Measurements from ENCODE around the gene DDX47.
A peak's percentile ranks its signal among the peaks of the same experiment; 100 is the strongest.

DNA sequence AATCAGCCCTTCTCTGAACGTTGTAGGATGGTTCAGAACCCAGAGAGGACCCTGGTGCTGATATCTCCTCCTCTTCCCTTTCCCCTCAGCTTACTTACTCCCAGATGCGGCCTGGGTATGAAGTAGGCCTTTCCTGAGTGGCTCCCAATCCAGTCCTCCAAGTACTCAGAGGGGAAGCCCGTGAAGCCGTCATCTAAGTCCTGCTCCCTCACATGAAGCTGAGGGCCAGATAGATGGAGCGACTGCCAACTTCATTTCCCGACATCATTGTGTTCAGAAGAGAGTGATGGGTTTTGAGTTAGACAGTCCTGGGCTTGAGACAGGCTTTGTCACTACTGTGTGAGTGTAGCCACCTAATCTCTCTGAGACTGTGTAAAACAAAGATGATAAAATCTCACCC is 25.0 kb upstream of the DDX47 start:
- TF ChIP-seq, protein P1, sequence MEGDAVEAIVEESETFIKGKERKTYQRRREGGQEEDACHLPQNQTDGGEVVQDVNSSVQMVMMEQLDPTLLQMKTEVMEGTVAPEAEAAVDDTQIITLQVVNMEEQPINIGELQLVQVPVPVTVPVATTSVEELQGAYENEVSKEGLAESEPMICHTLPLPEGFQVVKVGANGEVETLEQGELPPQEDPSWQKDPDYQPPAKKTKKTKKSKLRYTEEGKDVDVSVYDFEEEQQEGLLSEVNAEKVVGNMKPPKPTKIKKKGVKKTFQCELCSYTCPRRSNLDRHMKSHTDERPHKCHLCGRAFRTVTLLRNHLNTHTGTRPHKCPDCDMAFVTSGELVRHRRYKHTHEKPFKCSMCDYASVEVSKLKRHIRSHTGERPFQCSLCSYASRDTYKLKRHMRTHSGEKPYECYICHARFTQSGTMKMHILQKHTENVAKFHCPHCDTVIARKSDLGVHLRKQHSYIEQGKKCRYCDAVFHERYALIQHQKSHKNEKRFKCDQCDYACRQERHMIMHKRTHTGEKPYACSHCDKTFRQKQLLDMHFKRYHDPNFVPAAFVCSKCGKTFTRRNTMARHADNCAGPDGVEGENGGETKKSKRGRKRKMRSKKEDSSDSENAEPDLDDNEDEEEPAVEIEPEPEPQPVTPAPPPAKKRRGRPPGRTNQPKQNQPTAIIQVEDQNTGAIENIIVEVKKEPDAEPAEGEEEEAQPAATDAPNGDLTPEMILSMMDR (IDR thresholded peaks at IDR 0.05), result no peak
- TF ChIP-seq POLR2A (IDR thresholded peaks at IDR 0.05), result no peak
- TF ChIP-seq POLR2AphosphoS5 (IDR thresholded peaks at IDR 0.05), result peak in 1 of 4 donors; percentile 21
